Type B pancreatic cell (in vitro differentiated cells): ENCODE results near the gene AFTPH. TPM values are rescaled to one million over a fixed set of nuclear protein-coding genes. Genes with fewer than 3 reads are reported as not detected.
A peak's percentile ranks its signal among the peaks of the same experiment; 100 is the strongest.

Source experiments
- DNase-seq: peaks from one replicate; pipeline ENCODE4 v3.0.0; 2021; ENCODE audit warnings: mixed read lengths; ENCODE audit not compliant: unreplicated experiment; ENCODE audit errors: extremely low spot score
- H3K27ac Mint-ChIP-seq: 2 replicates; pipeline ENCODE4 v1.8.0; 2021; ENCODE audit warnings: mild to moderate bottlenecking, mixed read lengths
- H3K27me3 Mint-ChIP-seq: 2 replicates; pipeline ENCODE4 v1.8.0; 2021; ENCODE audit warnings: mixed read lengths
- H3K36me3 Mint-ChIP-seq: 2 replicates; pipeline ENCODE4 v1.8.0; 2021; ENCODE audit warnings: mixed read lengths
- H3K4me1 Mint-ChIP-seq: one replicate; pipeline ENCODE4 v1.8.0; 2021; ENCODE audit warnings: mixed read lengths; ENCODE audit not compliant: unreplicated experiment
- H3K4me3 Mint-ChIP-seq: 2 replicates; pipeline ENCODE4 v1.8.0; 2021; ENCODE audit warnings: mild to moderate bottlenecking, mixed read lengths
- H3K9me3 Mint-ChIP-seq: 2 replicates; pipeline ENCODE4 v1.8.0; 2021; ENCODE audit warnings: mixed read lengths
- long read RNA-seq: library from polyadenylated mRNA; unstranded; transcript quantifications from one replicate; pipeline ENCODE4 v2.0.0, GENCODE V29; 2020
- total RNA-seq: library from RNA; stranded (reverse); gene quantifications from 2 replicates; pipeline ENCODE4 v1.2.1, GENCODE V29; 2021; ENCODE audit warnings: low replicate concordance
- TF ChIP-seq, protein P1 (sequence below): fragments of 200-600 bp; sonication (generic); conservative IDR thresholded peaks from 2 replicates; pipeline ENCODE4 v1.5.0; 2021; ENCODE audit warnings: antibody characterized with exemption, mild to moderate bottlenecking

The AFTPH gene
- total RNA-seq = 26.4 and 38.1 TPM in 2 replicates
- long read RNA-seq, full-length matches to known transcripts = 6 of 23 reads
- long read RNA-seq, partial matches to known transcripts = 11 of 23 reads
- long read RNA-seq, other reads (novel, unspliced or antisense) = 6 of 23 reads

DNA sequence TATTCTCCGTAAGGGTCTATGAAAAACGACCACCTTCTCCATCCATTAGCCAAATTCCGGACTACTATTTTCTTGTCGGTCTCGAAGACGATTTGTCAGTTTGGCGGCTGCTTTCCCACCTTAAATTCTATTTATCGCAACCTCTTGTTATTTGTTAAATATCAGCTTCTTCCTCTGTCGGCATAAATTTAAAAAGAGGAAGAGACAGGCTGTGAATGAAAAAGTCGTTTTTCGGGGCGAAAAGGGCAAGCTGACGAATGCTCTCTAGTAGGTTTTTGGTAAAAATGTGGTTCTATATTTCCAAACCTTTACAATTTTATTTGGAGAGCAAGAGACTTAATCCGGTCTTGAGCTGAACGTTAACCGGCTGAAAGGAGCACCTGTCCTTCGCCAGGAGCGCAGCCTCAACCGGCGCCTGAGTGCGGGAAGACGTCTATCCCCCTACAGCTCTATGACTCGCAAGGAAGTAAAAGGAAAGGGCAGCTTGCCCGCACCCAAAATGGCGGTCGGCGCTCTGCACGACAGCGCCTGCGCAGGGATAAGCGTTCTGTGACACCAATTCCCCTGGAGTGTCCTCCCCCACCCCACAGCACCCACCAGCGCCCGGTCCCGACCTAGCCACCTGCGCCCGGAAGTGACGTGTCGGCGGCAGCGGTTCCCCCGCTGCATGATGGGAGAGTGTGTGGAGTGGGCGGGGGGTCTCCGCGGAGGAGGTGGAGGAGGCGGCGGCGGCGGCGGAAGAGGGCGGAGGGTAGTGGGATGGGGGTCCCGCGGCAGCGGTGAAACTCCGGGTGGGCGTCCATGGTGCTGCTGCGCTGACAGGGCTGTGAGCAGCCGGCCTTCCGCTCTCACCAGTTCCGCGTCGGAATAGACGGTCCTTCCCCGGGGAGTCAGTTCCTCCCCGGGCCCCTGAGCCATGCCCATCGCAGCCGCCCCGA lies at the start of gene AFTPH:
Gene AFTPH (plus strand): TSS at position 663 of the 938 bp plus-strand sequence. CDS start 27,147 bp downstream, outside the sequence.
- TF ChIP-seq, protein P1, sequence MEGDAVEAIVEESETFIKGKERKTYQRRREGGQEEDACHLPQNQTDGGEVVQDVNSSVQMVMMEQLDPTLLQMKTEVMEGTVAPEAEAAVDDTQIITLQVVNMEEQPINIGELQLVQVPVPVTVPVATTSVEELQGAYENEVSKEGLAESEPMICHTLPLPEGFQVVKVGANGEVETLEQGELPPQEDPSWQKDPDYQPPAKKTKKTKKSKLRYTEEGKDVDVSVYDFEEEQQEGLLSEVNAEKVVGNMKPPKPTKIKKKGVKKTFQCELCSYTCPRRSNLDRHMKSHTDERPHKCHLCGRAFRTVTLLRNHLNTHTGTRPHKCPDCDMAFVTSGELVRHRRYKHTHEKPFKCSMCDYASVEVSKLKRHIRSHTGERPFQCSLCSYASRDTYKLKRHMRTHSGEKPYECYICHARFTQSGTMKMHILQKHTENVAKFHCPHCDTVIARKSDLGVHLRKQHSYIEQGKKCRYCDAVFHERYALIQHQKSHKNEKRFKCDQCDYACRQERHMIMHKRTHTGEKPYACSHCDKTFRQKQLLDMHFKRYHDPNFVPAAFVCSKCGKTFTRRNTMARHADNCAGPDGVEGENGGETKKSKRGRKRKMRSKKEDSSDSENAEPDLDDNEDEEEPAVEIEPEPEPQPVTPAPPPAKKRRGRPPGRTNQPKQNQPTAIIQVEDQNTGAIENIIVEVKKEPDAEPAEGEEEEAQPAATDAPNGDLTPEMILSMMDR = no peak
- Mint-ChIP-seq H3K27me3 (no peaks in the 10 kb centered on the region), H3K4me1 (peaks cover 23% of the 10 kb centered on the region), H3K27ac (peak within 1 kb of the TSS; percentile 97), H3K9me3 (no peaks in the 10 kb centered on the region), H3K4me3 (peak within 1 kb of the TSS; percentile 99), H3K36me3 (no peaks in the 10 kb centered on the region)
- DNase-seq = peak; percentile 99

DNA sequence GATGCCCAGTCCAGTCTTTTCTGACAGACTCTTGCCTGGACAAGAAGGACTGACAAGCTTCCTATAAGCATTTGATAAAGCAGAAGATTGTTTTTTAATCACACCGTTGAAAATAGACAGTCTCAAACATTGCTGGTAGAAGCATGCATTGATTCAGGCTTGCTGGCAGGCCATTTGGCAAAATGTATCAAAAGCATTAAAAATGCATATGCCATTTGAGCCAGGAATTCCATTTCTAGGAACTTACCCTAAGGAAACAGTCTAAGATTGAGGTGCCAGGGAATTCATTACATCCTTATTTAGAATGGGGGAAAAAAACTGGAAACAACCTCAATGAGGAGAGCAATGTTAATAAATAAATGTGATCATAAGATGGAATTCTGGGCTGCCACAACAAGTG lies 49.5 kb upstream of the AFTPH start:
- no peak overlapping the region for H3K27ac Mint-ChIP-seq
- peaks cover under 1% of the 10 kb centered on the region for H3K4me1 Mint-ChIP-seq

DNA sequence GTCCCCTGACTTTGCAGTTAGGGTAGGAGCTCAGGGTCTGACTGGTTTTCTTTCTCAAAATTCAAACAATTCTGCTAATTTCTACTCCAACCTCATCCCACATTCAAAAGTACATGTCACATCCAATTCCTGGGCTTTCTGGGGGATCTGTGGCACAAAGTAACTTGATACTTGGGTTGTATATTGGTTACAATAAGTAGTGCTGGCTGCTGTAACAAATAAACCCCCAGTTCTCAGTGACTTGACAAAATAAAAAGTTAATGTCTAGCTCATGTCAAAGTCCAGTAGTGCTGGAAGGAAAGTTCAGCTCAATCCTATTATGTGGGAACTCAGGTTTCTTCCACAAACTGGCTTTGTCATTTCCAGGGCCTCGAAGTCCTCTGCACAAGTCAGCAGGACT lies 47.1 kb upstream of the AFTPH start:
- no peaks in the 10 kb centered on the region for H3K4me1 Mint-ChIP-seq
- no peaks in the 10 kb centered on the region for H3K36me3 Mint-ChIP-seq
- TF ChIP-seq, protein P1 = no peak
- H3K9me3 Mint-ChIP-seq = no peaks in the 10 kb centered on the region
- H3K4me3 Mint-ChIP-seq = no peak overlapping the region
- no peak overlapping the region for H3K27ac Mint-ChIP-seq
- DNase-seq = no peak
- no peaks in the 10 kb centered on the region for H3K27me3 Mint-ChIP-seq

More for the DNA sequence above, 49.5 kb upstream of the AFTPH start:
- Mint-ChIP-seq H3K9me3 (no peaks in the 10 kb centered on the region), H3K36me3 (no peaks in the 10 kb centered on the region), H3K27me3 (peaks cover under 1% of the 10 kb centered on the region), H3K4me3 (no peak overlapping the region)
- no peak for DNase-seq
- TF ChIP-seq, protein P1 = no peak

DNA sequence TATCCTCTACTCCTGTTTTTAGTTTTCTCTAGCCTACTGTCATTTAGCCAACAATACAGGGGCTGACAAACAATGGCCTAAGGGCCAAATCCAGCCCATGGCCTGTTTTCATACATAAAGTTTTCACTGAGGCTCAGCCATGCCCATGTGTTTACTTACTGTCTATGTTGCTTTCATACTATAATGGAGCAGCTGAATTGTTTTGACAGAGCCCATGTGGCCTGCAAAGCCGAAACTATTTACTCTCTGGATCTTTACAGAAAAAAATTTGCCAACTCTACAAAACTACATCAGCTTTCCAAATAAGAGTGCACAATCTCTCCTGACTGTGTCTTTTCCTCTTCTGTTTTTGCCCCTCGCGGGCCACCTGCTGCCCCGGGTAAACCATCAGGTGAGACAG lies 46.1 kb upstream of the AFTPH start:
- no peaks in the 10 kb centered on the region for H3K27me3 Mint-ChIP-seq
- H3K27ac Mint-ChIP-seq = no peak overlapping the region
- no peak for DNase-seq
- peaks cover 5% of the 10 kb centered on the region for H3K4me1 Mint-ChIP-seq
- no peak overlapping the region for H3K4me3 Mint-ChIP-seq
- no peaks in the 10 kb centered on the region for H3K9me3 Mint-ChIP-seq
- H3K36me3 Mint-ChIP-seq = no peaks in the 10 kb centered on the region
- TF ChIP-seq, protein P1 = no peak

- DNase-seq = no peak
- TF ChIP-seq, protein P1 = no peak
- H3K4me3 Mint-ChIP-seq = no peak overlapping the region
- no peak overlapping the region for H3K27ac Mint-ChIP-seq
- no peaks in the 10 kb centered on the region for H3K27me3 Mint-ChIP-seq
- peaks cover 5% of the 10 kb centered on the region for H3K4me1 Mint-ChIP-seq
- H3K36me3 Mint-ChIP-seq = no peaks in the 10 kb centered on the region
- no peaks in the 10 kb centered on the region for H3K9me3 Mint-ChIP-seq
Measured at GRCh38 chr2:64478502-64479230, 45.5 kb upstream of the AFTPH start.
